Upper lobe of left lung (tissue), 4 donors: ENCODE data around the gene KCNIP3.
"Not testable (repeated sequence)": the region's sequence is repeated elsewhere in the genome, so short reads cannot be mapped to it uniquely, and the experiment has no call there.

Source experiments
- CTCF ChIP-seq, 6 experiments: fragments of 450-650 bp in 4 of 6; fragments of 200-600 bp in 2 of 6; sonication (generic) in 2 of 6; IDR thresholded peaks; one replicate each; pipeline ENCODE4 v1.5.1; 2016 to 2019; ENCODE audit warnings: antibody characterized with exemption in 6 of 6
- POLR2A ChIP-seq, 4 donors: fragments of 450-650 bp; IDR thresholded peaks; one replicate each; pipeline ENCODE4 v1.5.1; 2016 to 2017; ENCODE audit warnings: antibody characterized with exemption in 4 of 4, mild to moderate bottlenecking in 2 of 4
- POLR2AphosphoS5 ChIP-seq, 2 donors: sonication (generic); formaldehyde crosslinking; IDR thresholded peaks; one replicate each; pipeline ENCODE4 v1.5.1; 2017; ENCODE audit warnings: antibody characterized with exemption in 2 of 2

GRCh38 chr2:95378281-95378680 lies 81.1 kb downstream of the KCNIP3 start:
- not testable (repeated sequence) for TF ChIP-seq CTCF, POLR2AphosphoS5, POLR2A (IDR thresholded peaks at IDR 0.05)
